Measurements from ENCODE around the gene KCNIP3.

KCNIP3 gene

DNA sequence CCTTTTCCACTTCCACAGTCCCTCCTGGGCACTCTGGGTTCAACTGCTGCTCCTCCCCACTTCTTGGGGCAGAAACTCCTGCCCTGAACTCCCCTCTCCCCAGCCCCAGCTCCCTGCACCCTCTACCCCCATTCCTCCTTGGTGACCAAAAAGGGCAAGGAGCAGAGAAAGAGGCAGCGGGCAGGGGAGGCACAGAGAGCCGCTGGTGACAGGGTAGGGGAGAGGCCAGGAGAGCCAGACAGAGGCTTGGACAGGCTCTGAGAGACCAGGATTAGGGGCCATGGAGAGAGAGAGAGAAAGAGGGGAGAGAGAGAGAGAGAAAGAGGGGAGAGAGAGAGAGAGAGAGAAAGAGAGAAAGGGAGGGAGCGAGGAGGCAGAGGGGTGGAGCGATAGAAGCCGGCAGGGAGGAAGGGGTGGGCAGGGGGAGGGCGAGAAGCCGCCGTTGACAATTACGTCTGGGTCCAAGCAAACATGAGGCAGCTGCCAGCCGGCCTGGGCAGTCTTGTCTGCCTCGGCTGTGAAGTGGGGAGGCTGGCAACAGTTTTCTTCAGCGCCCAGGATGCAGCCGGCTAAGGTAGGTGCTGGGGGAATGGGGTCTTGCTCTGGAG, at the start of gene KCNIP3:
Gene KCNIP3 (plus strand): TSS at position 468 of the 608 bp plus-strand sequence. CDS start 92 bp downstream, at position 560.
- TF ChIP-seq, protein P1, sequence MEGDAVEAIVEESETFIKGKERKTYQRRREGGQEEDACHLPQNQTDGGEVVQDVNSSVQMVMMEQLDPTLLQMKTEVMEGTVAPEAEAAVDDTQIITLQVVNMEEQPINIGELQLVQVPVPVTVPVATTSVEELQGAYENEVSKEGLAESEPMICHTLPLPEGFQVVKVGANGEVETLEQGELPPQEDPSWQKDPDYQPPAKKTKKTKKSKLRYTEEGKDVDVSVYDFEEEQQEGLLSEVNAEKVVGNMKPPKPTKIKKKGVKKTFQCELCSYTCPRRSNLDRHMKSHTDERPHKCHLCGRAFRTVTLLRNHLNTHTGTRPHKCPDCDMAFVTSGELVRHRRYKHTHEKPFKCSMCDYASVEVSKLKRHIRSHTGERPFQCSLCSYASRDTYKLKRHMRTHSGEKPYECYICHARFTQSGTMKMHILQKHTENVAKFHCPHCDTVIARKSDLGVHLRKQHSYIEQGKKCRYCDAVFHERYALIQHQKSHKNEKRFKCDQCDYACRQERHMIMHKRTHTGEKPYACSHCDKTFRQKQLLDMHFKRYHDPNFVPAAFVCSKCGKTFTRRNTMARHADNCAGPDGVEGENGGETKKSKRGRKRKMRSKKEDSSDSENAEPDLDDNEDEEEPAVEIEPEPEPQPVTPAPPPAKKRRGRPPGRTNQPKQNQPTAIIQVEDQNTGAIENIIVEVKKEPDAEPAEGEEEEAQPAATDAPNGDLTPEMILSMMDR (conservative IDR thresholded peaks at IDR 0.05; ENCODE audit: low read depth, low read length), result no peak
- H3K4me3 ChIP-seq (ENCODE audit: low read length), result no peak within 1 kb of the TSS
- no peak for DNase-seq (ENCODE audit: low read depth)

DNA sequence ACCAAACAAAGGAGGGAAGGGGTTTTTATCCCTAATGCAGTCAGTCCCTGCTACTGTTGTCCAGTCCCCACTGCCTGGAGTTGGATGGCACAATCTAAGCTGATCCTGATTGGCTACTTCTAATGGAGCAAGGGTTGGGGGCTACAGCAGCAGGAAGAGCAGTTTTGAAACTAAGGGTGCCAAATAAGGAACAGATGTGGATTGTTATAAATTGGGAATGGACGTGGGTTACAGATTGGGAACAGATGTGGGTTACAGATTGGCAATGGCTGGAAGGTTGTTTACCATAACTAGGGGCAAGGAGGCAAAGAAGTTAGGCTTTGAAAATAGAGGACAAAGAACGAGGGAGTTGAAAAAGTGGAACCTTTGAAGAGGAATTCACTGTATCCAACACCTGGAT, 38.9 kb upstream of the KCNIP3 start:
- H3K4me3 ChIP-seq (ENCODE audit: low read length), result no peak overlapping the region
- TF ChIP-seq, protein P1 (conservative IDR thresholded peaks at IDR 0.05; ENCODE audit: low read depth, low read length), result no peak
- DNase-seq (ENCODE audit: low read depth), result no peak

DNA sequence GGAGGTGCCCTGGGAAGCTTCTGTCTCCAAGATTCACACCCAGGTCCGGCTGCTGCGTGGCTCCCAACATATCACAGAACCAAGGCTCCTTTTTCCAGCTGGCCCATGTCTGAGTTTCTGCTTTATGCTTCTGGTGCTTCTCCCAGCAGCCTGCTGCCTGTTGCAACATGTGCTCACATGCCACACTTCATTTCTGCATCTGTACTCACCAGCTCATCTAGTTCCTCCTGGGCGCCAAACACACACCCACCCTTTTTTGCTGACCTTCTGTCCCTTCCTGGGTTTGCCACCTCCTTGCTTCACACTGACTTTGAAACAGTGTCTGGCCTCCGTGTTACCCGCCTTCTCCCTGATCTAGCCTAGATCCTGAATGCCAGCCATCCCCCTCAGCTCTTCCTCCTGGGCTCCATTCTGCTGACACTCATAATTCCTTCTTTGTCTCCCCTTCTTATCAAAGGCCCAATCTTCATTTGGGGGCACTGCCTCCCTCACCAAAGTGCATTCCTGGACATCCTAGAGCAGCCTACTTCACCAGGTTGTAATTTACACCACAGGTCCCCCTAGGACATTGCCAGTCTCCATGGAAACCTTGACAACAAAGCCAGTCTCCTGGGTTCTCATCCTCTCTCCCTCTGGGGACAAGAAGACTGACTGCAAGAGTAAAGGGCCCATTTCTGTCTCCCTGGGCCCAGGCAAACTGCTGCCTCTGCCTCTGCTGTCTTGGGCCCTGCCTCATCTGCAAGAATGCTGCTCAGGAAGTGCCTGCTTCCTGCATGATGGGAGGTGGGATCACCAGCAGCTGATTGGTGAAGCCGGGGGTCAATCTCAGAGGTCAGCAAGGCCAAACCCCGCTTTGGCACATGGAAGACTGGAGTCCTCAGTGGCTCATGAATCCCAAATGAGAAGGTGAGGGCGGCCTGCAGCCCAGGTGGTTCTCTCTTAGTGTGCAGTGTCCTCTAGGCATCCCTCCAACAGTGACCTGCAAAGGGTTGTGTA, 36.8 kb upstream of the KCNIP3 start:
- no peak for DNase-seq (ENCODE audit: low read depth)
- TF ChIP-seq, protein P1 (conservative IDR thresholded peaks at IDR 0.05; ENCODE audit: low read depth, low read length), result no peak
- no peak overlapping the region for H3K4me3 ChIP-seq (ENCODE audit: low read length)

DNA sequence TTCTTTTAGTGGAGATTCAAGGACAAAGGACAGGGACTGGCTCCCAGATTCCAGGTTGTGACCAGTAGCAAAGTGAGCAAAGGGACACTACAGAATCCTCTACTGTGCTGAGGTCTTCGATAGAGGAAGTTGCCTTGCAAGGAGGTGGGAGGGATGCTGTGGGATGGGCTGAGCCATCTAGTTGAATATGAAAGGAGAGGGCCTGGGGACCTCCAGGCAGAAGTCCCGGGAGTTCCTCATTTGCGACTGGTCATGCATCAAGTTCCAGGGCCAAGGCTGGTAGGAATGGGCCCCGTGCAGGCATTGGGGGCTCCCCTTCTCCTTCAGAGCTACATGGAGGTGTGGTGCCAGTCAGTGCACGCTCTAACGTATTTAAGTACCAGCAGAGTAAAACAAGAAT, 35.5 kb upstream of the KCNIP3 start:
- no peak overlapping the region for H3K4me3 ChIP-seq (ENCODE audit: low read length)
- TF ChIP-seq, protein P1 (conservative IDR thresholded peaks at IDR 0.05; ENCODE audit: low read depth, low read length), result no peak
- no peak for DNase-seq (ENCODE audit: low read depth)

DNA sequence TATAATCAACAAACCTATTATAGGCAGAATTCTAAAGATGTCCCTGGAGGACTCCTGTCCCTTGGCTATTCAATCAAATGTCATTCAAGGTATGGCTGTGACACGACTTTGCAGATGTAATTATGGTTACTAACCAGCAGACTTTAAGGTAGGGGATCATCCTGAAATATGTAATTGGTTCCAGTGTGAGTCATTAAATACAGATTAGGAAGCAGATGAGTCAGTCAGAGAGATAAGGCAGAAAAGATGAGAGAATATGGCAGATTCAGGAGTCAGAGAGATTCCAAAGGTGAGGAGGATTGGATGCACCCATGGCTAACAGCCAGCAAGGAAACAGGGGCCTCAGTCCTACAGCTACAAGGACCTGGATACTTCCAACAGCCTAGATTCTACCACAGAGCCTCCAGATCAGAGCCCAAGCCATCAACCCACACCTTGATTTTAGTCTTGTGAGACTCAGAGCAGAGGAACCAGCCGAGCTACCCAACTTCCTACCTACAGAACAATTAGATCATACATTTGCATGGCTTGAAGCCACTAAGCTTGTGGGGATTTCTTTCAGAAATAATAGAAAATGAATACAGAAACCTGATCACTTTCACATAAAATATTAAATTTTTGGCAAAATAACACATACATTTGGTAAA, 34.1 kb upstream of the KCNIP3 start:
- H3K4me3 ChIP-seq (ENCODE audit: low read length), result no peak overlapping the region
- TF ChIP-seq, protein P1 (conservative IDR thresholded peaks at IDR 0.05; ENCODE audit: low read depth, low read length), result no peak
- no peak for DNase-seq (ENCODE audit: low read depth)

DNA sequence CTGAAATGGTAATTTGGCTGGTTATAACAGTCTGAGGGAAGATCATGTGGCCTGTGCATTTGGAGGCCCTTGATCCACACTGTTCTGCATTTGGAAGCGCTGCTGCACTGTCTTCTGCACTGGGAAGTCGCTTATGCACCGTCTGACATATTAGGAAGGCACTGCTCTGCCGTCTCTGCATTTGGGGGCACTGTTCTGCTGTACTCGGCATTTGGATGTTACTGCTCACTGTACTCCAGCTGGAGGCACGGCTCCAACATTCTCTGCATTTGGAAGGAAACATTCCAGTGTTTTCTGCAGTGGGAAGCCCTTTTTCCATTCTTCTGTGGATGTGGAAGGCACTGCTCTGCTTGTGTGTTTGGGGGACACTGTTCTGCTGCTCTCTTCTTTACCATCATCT, 32.5 kb upstream of the KCNIP3 start:
- no peak for DNase-seq (ENCODE audit: low read depth)
- H3K4me3 ChIP-seq (ENCODE audit: low read length), result no peak overlapping the region
- TF ChIP-seq, protein P1 (conservative IDR thresholded peaks at IDR 0.05; ENCODE audit: low read depth, low read length), result no peak
